Keratinocyte (primary cell): ENCODE measurements around the gene WNT8A. TPM values are rescaled to one million over a fixed set of nuclear protein-coding genes. Genes with fewer than 3 reads are reported as not detected.

Source experiments
- DNase-seq: peaks from one replicate; pipeline ENCODE4 v3.0.0-alpha.2; 2011; ENCODE audit warnings: low read depth, missing footprints, low spot score
- FAIRE-seq: peaks from 2 replicates; lab custom pipeline; 2011; peaks lifted over from hg19 to GRCh38; lab: Jason Lieb, UNC
- H2AFZ ChIP-seq: 2 replicates; pipeline ENCODE4 v1.6.0; 2012; ENCODE audit warnings: low read length, control low read depth, inconsistent platforms; ENCODE audit not compliant: control insufficient read depth
- H3K27ac ChIP-seq: 2 replicates; pipeline ENCODE4 v1.5.1; 2011; ENCODE audit warnings: low read length; ENCODE audit not compliant: control insufficient read depth, insufficient read depth
- H3K27me3 ChIP-seq: 3 replicates; pipeline ENCODE4 v1.6.0; 2011; ENCODE audit warnings: low read length; ENCODE audit not compliant: control insufficient read depth, insufficient read depth; ENCODE audit errors: extremely low read depth
- H3K36me3 ChIP-seq, 2 experiments: 2 replicates in 1 of 2; 3 replicates in 1 of 2; pipeline ENCODE4 v1.5.1; 2011; ENCODE audit warnings: low read length in 2 of 2, mild to moderate bottlenecking in 1 of 2; ENCODE audit not compliant: control insufficient read depth in 2 of 2, insufficient read depth in 2 of 2; ENCODE audit errors: extremely low read depth in 1 of 2
- H3K4me1 ChIP-seq: 3 replicates; pipeline ENCODE4 v1.5.1; 2011; ENCODE audit warnings: low read length; ENCODE audit not compliant: control insufficient read depth, insufficient read depth; ENCODE audit errors: extremely low read depth
- H3K4me2 ChIP-seq: 3 replicates; pipeline ENCODE4 v1.6.0; 2011; ENCODE audit warnings: low read depth, low read length; ENCODE audit not compliant: control insufficient read depth, insufficient read depth; ENCODE audit errors: extremely low read depth
- H3K4me3 ChIP-seq, 3 experiments: fragments of 200-600 bp in 1 of 3; sonication (generic) in 1 of 3; 2 replicates in 2 of 3; 3 replicates in 1 of 3; pipeline ENCODE4 v1.5.1; 2011 to 2016; ENCODE audit warnings: low read length in 3 of 3, mild to moderate bottlenecking in 3 of 3, control low read depth in 2 of 3, inconsistent platforms in 1 of 3, low read depth in 1 of 3, mixed read lengths in 1 of 3, mixed run types in 1 of 3, moderate library complexity in 1 of 3; ENCODE audit not compliant: control insufficient read depth in 2 of 3, insufficient read depth in 2 of 3; ENCODE audit errors: extremely low read depth in 1 of 3
- H3K79me2 ChIP-seq: 2 replicates; pipeline ENCODE4 v1.6.0; 2012; ENCODE audit warnings: low read length; ENCODE audit not compliant: control insufficient read depth, insufficient read depth
- H3K9ac ChIP-seq: 3 replicates; pipeline ENCODE4 v1.6.0; 2011; ENCODE audit warnings: low read length; ENCODE audit not compliant: control insufficient read depth, insufficient read depth; ENCODE audit errors: extremely low read depth
- H3K9me1 ChIP-seq: 3 replicates; pipeline ENCODE4 v1.6.0; 2011; ENCODE audit warnings: low read length; ENCODE audit not compliant: control insufficient read depth, insufficient read depth; ENCODE audit errors: extremely low read depth
- H3K9me3 ChIP-seq: 2 replicates; pipeline ENCODE4 v1.5.1; 2012; ENCODE audit warnings: low read depth, low read length; ENCODE audit not compliant: control insufficient read depth
- H4K20me1 ChIP-seq: 3 replicates; pipeline ENCODE4 v1.6.0; 2011; ENCODE audit warnings: low read length; ENCODE audit not compliant: control insufficient read depth, insufficient read depth; ENCODE audit errors: extremely low read depth
- CTCF ChIP-seq, 3 experiments: IDR thresholded peaks in 1 of 3; conservative IDR thresholded peaks in 1 of 3; optimal IDR thresholded peaks in 1 of 3; 2 replicates in 2 of 3; 3 replicates in 1 of 3; pipeline versions ENCODE3 to v1.5.1; 2011; ENCODE audit warnings: low read length in 3 of 3, mild to moderate bottlenecking in 3 of 3, moderate library complexity in 2 of 3, control low read depth in 1 of 3, inconsistent platforms in 1 of 3; ENCODE audit not compliant: insufficient read depth in 2 of 3; ENCODE audit errors: extremely low read depth in 1 of 3
- EZH2 ChIP-seq: IDR thresholded peaks from one replicate; pipeline ENCODE4 v1.6.1; 2012; ENCODE audit warnings: inconsistent platforms, mild to moderate bottlenecking, low read length, moderate library complexity
- dilution Hi-C: fragments of 300-500 bp; cut with MboI; formaldehyde crosslinking; loops from one replicate; pipeline ENCODE4 v1.7.0; 2020; ENCODE audit warnings: low sequenced_read_pairs; ENCODE audit not compliant: extremely low pct_ligation_motif_present
- polyA plus RNA-seq, 5 experiments: library from polyadenylated mRNA; depleted of rRNA in 3 of 5; stranded (reverse) in 3 of 5; stranded (forward) in 1 of 5; unstranded in 1 of 5; fragments of >200 nt; gene quantifications; 1 replicate in 1 of 5; 2 replicates in 3 of 5; 3 replicates in 1 of 5; pipeline versions ENCODE4 v1.2.1 to v1.2.3, GENCODE V29; 2011 to 2012; ENCODE audit warnings: missing spikeins in 2 of 5, low read depth in 1 of 5, low replicate concordance in 1 of 5

Gene WNT8A
- polyA plus RNA-seq, 1 donor (not counting 4 experiments of a cell fraction or from before 2014, with no cell fraction given) = not detected

- Histone ChIP-seq H3K4me1 (no peaks in the 10 kb centered on the region), H3K4me2 (no peak overlapping the region), H4K20me1 (no peaks in the 10 kb centered on the region), H3K79me2 (no peaks in the 10 kb centered on the region), H3K9ac (no peak overlapping the region), H3K4me3 (no peak overlapping the region), H2AFZ (no peak overlapping the region), H3K9me3 (no peaks in the 10 kb centered on the region), H3K9me1 (no peaks in the 10 kb centered on the region), H3K36me3 (no peaks in the 10 kb centered on the region), H3K27me3 (no peaks in the 10 kb centered on the region), H3K27ac (no peak overlapping the region)
- no peak for TF ChIP-seq EZH2
- no peak for TF ChIP-seq CTCF (optimal IDR thresholded peaks at IDR 0.05 in 1 of 3, IDR thresholded peaks at IDR 0.05 in 1 of 3, conservative IDR thresholded peaks at IDR 0.05 in 1 of 3; ENCODE audit: extremely low read depth in 1 of 3, insufficient read depth in 2 of 3, low read length in 3 of 3)
- dilution Hi-C loops = no loop called here
- no peak for DNase-seq
- FAIRE-seq = no peak
These were observed 21.9 kb downstream of the WNT8A start for GRCh38 chr5:138105709-138106108.

- FAIRE-seq = no peak
- Histone ChIP-seq H3K79me2 (no peaks in the 10 kb centered on the region), H3K9me3 (no peaks in the 10 kb centered on the region), H3K9me1 (no peaks in the 10 kb centered on the region), H3K36me3 (no peaks in the 10 kb centered on the region), H3K27ac (no peak overlapping the region), H3K27me3 (no peaks in the 10 kb centered on the region), H4K20me1 (no peaks in the 10 kb centered on the region), H2AFZ (no peak overlapping the region), H3K4me1 (no peaks in the 10 kb centered on the region), H3K4me2 (no peak overlapping the region), H3K9ac (no peak overlapping the region), H3K4me3 (no peak overlapping the region)
- dilution Hi-C loops = no loop called here
- no peak for DNase-seq
- no peak for TF ChIP-seq EZH2
- TF ChIP-seq CTCF (optimal IDR thresholded peaks at IDR 0.05 in 1 of 3, IDR thresholded peaks at IDR 0.05 in 1 of 3, conservative IDR thresholded peaks at IDR 0.05 in 1 of 3; ENCODE audit: extremely low read depth in 1 of 3, insufficient read depth in 2 of 3, low read length in 3 of 3) = no peak
These were observed 23.4 kb downstream of the WNT8A start for GRCh38 chr5:138107213-138107612.
